CD4-positive, CD25-positive, alpha-beta regulatory T cell (primary cell): ENCODE results near the gene HS3ST6. TPM values are rescaled to one million over a fixed set of nuclear protein-coding genes. Genes with fewer than 3 reads are reported as not detected.
"Not testable (repeated sequence)": the region's sequence is repeated elsewhere in the genome, so short reads cannot be mapped to it uniquely, and the experiment has no call there.

ENCODE experiments used
- ATAC-seq, 2 donors: fragments of 150-1000 bp; cut with Tn5 transposase; one replicate each; pipeline ENCODE4 v1.10.0; 2021; ENCODE audit warnings: low read depth in 2 of 2, moderate number of reproducible peaks in 2 of 2, moderate library complexity in 1 of 2
- DNase-seq, 3 donors: peaks; one replicate each; pipeline versions ENCODE4 v3.0.0 to v3.0.0-alpha.2; 2012 to 2022; ENCODE audit warnings: mixed read lengths in 1 of 3
- H3K27ac ChIP-seq: one replicate; pipeline ENCODE4 v1.7.0; 2013; ENCODE audit warnings: mild to moderate bottlenecking, low read length; ENCODE audit not compliant: insufficient read depth, poor library complexity, severe bottlenecking
- H3K27me3 ChIP-seq: one replicate; pipeline ENCODE4 v1.7.0; 2013; ENCODE audit warnings: low read length; ENCODE audit not compliant: control insufficient read depth, insufficient read depth
- H3K36me3 ChIP-seq: one replicate; pipeline ENCODE4 v1.7.0; 2013; ENCODE audit warnings: mild to moderate bottlenecking, low read length, moderate library complexity; ENCODE audit not compliant: control insufficient read depth, insufficient read depth
- H3K4me1 ChIP-seq: 2 replicates; pipeline ENCODE4 v1.7.0; 2013; ENCODE audit warnings: mild to moderate bottlenecking, low read length; ENCODE audit not compliant: insufficient read depth, control insufficient read depth, poor library complexity, severe bottlenecking
- H3K4me3 ChIP-seq: one replicate; pipeline ENCODE4 v1.7.0; 2013; ENCODE audit warnings: low read depth, mild to moderate bottlenecking, low read length, moderate library complexity
- H3K9me3 ChIP-seq, 2 experiments: 1 replicate in 1 of 2; 2 replicates in 1 of 2; pipeline ENCODE4 v1.7.0; 2013; ENCODE audit warnings: low read length in 2 of 2, mild to moderate bottlenecking in 1 of 2, moderate library complexity in 1 of 2; ENCODE audit not compliant: control insufficient read depth in 2 of 2
- H3K27ac Mint-ChIP-seq, 3 donors: one replicate each; pipeline ENCODE4 v1.8.0; 2020 to 2022; ENCODE audit warnings: mild to moderate bottlenecking in 3 of 3, mixed read lengths in 3 of 3, moderate library complexity in 2 of 3
- H3K27me3 Mint-ChIP-seq: one replicate; pipeline ENCODE4 v1.8.0; 2022; ENCODE audit warnings: mild to moderate bottlenecking, mixed read lengths
- H3K36me3 Mint-ChIP-seq: one replicate; pipeline ENCODE4 v1.8.0; 2020; ENCODE audit warnings: mixed read lengths
- H3K4me1 Mint-ChIP-seq, 4 donors: one replicate each; pipeline ENCODE4 v1.8.0; 2020 to 2022; ENCODE audit warnings: mixed read lengths in 4 of 4, mild to moderate bottlenecking in 1 of 4
- H3K4me3 Mint-ChIP-seq, 4 donors: one replicate each; pipeline ENCODE4 v1.8.0; 2020 to 2022; ENCODE audit warnings: mild to moderate bottlenecking in 4 of 4, mixed read lengths in 4 of 4, moderate library complexity in 3 of 4
- H3K9me3 Mint-ChIP-seq, 7 donors: one replicate each; pipeline ENCODE4 v1.8.0; 2020 to 2022; ENCODE audit warnings: mixed read lengths in 7 of 7, mild to moderate bottlenecking in 3 of 7, moderate library complexity in 2 of 7
- polyA plus RNA-seq, 4 donors: library from polyadenylated mRNA; unstranded; fragments of 300-500 nt; fragmentation: Illumina TruSeq; gene quantifications; one replicate each; pipeline ENCODE4 v1.2.3, GENCODE V29; 2021
- total RNA-seq: library from RNA; stranded (reverse); gene quantifications from one replicate; pipeline ENCODE4 v1.2.3, GENCODE V29; 2022

Gene HS3ST6
- total and polyA plus RNA-seq, 5 donors from 2014 or later, result not detected

DNA sequence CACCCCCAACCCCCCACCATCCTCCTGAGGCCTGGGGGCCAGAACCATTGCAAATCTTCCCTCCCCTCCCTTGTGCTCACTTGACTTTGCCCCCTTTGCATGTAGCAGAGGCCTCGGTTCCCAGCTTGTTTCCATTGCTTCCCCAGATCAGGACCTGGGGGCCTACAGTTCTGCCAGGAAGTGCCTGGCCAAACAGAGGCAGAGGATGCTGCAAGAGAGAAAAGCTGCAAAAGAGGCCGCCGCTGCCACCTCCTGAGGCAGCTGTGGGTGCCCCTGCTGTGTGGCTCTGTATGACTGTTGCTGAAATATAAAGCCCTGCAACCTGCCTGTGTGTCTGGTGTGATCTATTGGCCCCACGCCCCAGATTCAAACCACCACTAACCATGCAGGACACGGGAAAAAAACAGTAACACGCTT lies 43.4 kb upstream of the HS3ST6 start:
- H3K27ac ChIP-seq, result peak overlapping the region; percentile 41
- H3K4me1 Mint-ChIP-seq, result peaks cover 11 to 56% (median 32%) of the 10 kb centered on the region in 4 donors
- peak overlapping the region in 2 of 3 donors; percentile 48 to 54 for H3K27ac Mint-ChIP-seq
- H3K4me3 ChIP-seq, result no peak overlapping the region
- DNase-seq (peak in 1 of 3 donors; percentile 28), ATAC-seq (no peak)
- H3K4me1 ChIP-seq, result peaks cover 55% of the 10 kb centered on the region
- H3K36me3 Mint-ChIP-seq, result peaks cover 18% of the 10 kb centered on the region
- no peaks in the 10 kb centered on the region for H3K27me3 ChIP-seq
- H3K36me3 ChIP-seq, result peaks cover 16% of the 10 kb centered on the region
- H3K4me3 Mint-ChIP-seq, result peak overlapping the region; percentile 62 to 97 (median 82)
- no peaks in the 10 kb centered on the region for H3K9me3 ChIP-seq
- H3K27me3 Mint-ChIP-seq, result peaks cover 6% of the 10 kb centered on the region
- H3K9me3 Mint-ChIP-seq, result peaks cover 0 to 4% (median 0%) of the 10 kb centered on the region in 7 donors

DNA sequence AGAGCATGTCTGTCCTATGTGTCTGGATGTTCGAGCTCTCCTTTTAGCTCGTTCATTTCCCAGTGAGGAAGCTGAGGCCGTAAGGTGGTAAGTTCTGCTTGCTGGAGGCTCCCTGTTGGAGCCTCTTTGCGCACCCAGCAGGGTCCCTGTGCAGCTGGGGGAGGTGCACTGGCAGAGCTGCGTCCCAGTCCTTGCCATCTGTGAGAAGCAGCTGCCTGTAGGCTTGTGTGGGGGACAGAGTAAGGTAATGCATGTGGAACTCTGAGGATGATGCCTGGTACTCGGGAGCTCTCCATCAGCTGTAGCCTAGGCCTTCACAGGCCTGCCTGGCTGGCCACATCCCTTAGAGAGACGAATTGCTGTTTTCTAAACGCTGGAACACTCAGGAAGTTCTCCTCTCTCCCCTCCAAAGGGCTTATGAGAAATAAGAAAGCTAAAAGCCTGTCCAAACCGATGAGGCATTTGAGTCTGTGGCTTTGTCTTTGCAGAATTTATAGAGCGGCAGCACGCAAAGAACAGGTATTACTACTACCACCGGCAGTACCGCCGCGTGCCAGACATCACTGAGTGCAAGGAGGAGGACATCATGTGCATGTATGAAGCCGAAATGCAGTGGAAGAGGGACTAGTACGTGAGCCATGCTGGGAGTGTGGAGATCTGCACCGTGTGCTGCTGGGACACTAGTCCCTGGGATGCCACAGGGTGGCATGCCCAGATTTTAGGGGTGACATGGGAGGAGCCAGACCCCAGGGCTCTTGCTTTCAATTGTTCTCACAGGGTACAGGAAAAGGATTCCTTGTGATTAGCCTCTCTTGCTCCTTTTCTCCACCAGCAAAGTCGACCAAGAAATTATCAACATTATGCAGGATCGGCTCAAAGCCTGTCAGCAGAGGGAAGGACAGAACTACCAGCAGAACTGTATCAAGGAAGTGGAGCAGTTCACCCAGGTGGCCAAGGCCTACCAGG lies 42.7 kb upstream of the HS3ST6 start:
- peaks cover 6% of the 10 kb centered on the region for H3K27me3 Mint-ChIP-seq
- no peaks in the 10 kb centered on the region for H3K27me3 ChIP-seq
- H3K4me3 Mint-ChIP-seq, result peak overlapping the region; percentile 89 to 97 (median 92)
- peak in 1 of 3 donors; percentile 32 for DNase-seq
- peak overlapping the region; percentile 41 for H3K27ac ChIP-seq
- H3K36me3 ChIP-seq, result peaks cover 16% of the 10 kb centered on the region
- H3K4me3 ChIP-seq, result peak overlapping the region; percentile 64
- ATAC-seq, result no peak
- peak overlapping the region; percentile 90 to 96 (median 93) for H3K27ac Mint-ChIP-seq
- peaks cover 11 to 53% (median 32%) of the 10 kb centered on the region in 4 donors for H3K4me1 Mint-ChIP-seq
- H3K36me3 Mint-ChIP-seq, result peaks cover 18% of the 10 kb centered on the region
- no peaks in the 10 kb centered on the region for H3K9me3 ChIP-seq
- H3K9me3 Mint-ChIP-seq, result peaks cover 0 to 4% (median 0%) of the 10 kb centered on the region in 7 donors
- peaks cover 54% of the 10 kb centered on the region for H3K4me1 ChIP-seq

DNA sequence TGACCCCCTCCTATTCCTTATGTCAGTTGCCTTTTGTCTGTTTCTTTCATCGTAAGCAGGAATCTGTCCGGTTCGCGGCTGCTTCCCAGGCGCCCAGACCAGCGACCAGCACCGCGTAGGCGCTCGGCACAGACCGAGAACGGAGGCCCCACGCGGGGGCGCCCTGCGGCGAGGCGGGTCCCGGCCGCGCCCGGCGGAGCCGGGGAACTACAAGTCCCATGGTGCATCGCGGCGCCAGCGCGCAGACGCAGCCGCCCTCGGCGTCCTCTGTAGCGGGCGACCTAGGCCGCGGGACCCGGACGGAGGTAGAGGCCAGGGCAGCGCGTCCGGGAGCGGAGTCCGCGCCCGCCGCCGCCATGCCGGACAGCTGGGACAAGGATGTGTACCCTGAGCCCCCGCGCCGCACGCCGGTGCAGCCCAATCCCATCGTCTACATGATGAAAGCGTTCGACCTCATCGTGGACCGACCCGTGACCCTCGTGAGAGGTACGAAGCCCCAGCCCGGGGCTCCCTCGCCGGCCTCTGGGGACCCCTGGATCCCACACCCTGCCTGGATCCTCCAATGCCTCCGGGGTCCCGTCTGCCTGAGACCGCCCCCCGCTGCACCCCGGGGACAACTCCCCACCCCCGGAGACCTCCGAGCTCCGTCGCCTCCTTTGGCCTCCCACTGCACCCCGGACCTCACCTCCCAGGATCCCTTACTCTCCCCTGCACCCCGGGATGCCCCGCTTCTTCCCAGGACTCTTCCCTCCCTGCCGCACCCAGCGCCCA lies 41.2 kb upstream of the HS3ST6 start, which contains the start of gene NDUFB10:
Gene NDUFB10, plus strand, starts transcription at position 270 of the 771 bp plus-strand sequence. Its CDS starts 87 bp downstream, at position 357.
- DNase-seq, result peak; percentile 85 to 90 (median 89)
- Mint-ChIP-seq H3K27ac (peak within 1 kb of the TSS; percentile 90 to 96 (median 93)), H3K36me3 (peaks cover 18% of the 10 kb centered on the region), H3K9me3 (peaks cover 0 to 4% (median 0%) of the 10 kb centered on the region in 7 donors), H3K4me1 (peaks cover 11 to 47% (median 26%) of the 10 kb centered on the region in 4 donors), H3K27me3 (no peaks in the 10 kb centered on the region), H3K4me3 (peak within 1 kb of the TSS; percentile 89 to 97 (median 92))
- Histone ChIP-seq H3K9me3 (no peaks in the 10 kb centered on the region), H3K36me3 (peaks cover 16% of the 10 kb centered on the region), H3K27ac (peak within 1 kb of the TSS; percentile 56), H3K4me1 (peaks cover 46% of the 10 kb centered on the region), H3K27me3 (no peaks in the 10 kb centered on the region), H3K4me3 (peak within 1 kb of the TSS; percentile 64)
- ATAC-seq, result peak; percentile 90 to 93

GRCh38 chr16:1958715-1959268 lies 40.6 kb upstream of the HS3ST6 start:
- Histone ChIP-seq H3K9me3 (no peaks in the 10 kb centered on the region), H3K4me1 (peaks cover 39% of the 10 kb centered on the region), H3K36me3 (peaks cover 16% of the 10 kb centered on the region), H3K27ac (peak overlapping the region; percentile 56), H3K27me3 (no peaks in the 10 kb centered on the region), H3K4me3 (peak overlapping the region; percentile 41)
- Mint-ChIP-seq H3K36me3 (peaks cover 14% of the 10 kb centered on the region), H3K4me1 (peaks cover 11 to 42% (median 24%) of the 10 kb centered on the region in 4 donors), H3K27ac (peak overlapping the region in 1 of 3 donors; percentile 20), H3K9me3 (peaks cover 0 to 4% (median 0%) of the 10 kb centered on the region in 7 donors), H3K4me3 (peak overlapping the region; percentile 89 to 97 (median 90)), H3K27me3 (no peaks in the 10 kb centered on the region)
- ATAC-seq (no peak), DNase-seq (no peak)

GRCh38 chr16:1958143-1958491 lies 39.9 kb upstream of the HS3ST6 start:
- not testable (repeated sequence) for H3K36me3 Mint-ChIP-seq, H3K9me3 Mint-ChIP-seq, ATAC-seq, H3K9me3 ChIP-seq, H3K4me3 ChIP-seq, H3K27me3 Mint-ChIP-seq, H3K27ac ChIP-seq, H3K27me3 ChIP-seq, DNase-seq, H3K4me3 Mint-ChIP-seq, H3K27ac Mint-ChIP-seq
- peaks cover 11 to 36% (median 17%) of the 10 kb centered on the region in 4 donors for H3K4me1 Mint-ChIP-seq
- H3K4me1 ChIP-seq, result peaks cover 32% of the 10 kb centered on the region
- peaks cover 16% of the 10 kb centered on the region for H3K36me3 ChIP-seq

GRCh38 chr16:1957434-1958142 lies 39.4 kb upstream of the HS3ST6 start:
- ATAC-seq, H3K9me3 ChIP-seq, H3K27me3 Mint-ChIP-seq, H3K27ac ChIP-seq, H3K9me3 Mint-ChIP-seq, H3K27me3 ChIP-seq, H3K4me3 ChIP-seq, H3K27ac Mint-ChIP-seq, H3K36me3 Mint-ChIP-seq, DNase-seq, H3K4me3 Mint-ChIP-seq: not testable (repeated sequence)
- Histone ChIP-seq H3K36me3 (peaks cover 13% of the 10 kb centered on the region), H3K4me1 (peaks cover 27% of the 10 kb centered on the region)
- peaks cover 11 to 30% (median 14%) of the 10 kb centered on the region in 4 donors for H3K4me1 Mint-ChIP-seq

DNA sequence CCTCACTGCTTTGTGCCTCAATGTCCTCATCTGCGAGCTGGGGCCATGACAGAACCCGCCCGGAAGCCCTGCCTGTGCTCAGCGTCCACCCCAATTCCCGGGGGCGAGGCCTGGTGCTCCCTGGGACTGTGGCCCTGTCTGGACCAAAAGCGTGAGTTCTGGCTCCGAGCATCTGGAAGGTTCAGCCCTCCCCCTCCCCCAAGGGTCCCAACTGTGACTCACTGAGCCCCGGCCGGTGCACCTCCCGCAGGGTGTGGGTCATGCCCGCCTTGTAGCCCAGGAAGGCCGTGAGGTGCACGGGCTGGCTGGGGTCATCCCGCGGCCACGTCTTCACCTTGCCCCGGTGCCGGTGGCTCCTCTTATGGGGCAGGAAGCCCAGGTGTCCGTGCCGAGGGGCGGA lies 35.5 kb upstream of the HS3ST6 start:
- Mint-ChIP-seq H3K36me3 (no peaks in the 10 kb centered on the region), H3K4me3 (no peak overlapping the region), H3K4me1 (no peaks in the 10 kb centered on the region), H3K9me3 (no peaks in the 10 kb centered on the region), H3K27ac (no peak overlapping the region), H3K27me3 (no peaks in the 10 kb centered on the region)
- H3K27me3 ChIP-seq, result no peaks in the 10 kb centered on the region
- no peak for ATAC-seq
- DNase-seq, result no peak
- H3K27ac ChIP-seq, result no peak overlapping the region
- H3K9me3 ChIP-seq, result no peaks in the 10 kb centered on the region
- H3K4me3 ChIP-seq, result no peak overlapping the region
- no peaks in the 10 kb centered on the region for H3K36me3 ChIP-seq
- peaks cover under 1% of the 10 kb centered on the region for H3K4me1 ChIP-seq
